ENCODE data around the gene TBATA.
A peak's percentile ranks its signal among the peaks of the same experiment; 100 is the strongest.

Gene TBATA

DNA sequence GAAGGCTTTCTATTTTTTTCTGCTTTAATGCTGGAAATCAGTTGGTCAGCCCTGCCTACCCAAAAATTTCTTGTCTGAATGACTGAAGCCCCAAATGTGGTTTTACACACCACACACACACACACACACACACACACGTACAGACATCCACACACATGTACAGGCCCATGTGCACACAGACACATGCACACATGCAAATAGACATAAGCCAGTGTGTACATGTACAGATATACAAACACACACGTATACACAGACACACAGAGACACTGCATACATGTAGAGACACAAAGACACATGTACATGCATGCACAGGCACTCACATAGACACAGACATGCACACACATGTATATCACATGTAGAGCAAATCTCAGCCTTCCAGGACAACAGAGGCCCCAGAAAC, 54.2 kb downstream of the TBATA start:
- POLR2A ChIA-PET (ENCODE audit: low non-redundant PET) = no interaction called here
- no peak overlapping the region for H3K27ac ChIP-seq
- CTCF ChIA-PET = no interaction called here
- no peak for DNase-seq (ENCODE audit: low spot score)
- TF ChIP-seq, protein P1, sequence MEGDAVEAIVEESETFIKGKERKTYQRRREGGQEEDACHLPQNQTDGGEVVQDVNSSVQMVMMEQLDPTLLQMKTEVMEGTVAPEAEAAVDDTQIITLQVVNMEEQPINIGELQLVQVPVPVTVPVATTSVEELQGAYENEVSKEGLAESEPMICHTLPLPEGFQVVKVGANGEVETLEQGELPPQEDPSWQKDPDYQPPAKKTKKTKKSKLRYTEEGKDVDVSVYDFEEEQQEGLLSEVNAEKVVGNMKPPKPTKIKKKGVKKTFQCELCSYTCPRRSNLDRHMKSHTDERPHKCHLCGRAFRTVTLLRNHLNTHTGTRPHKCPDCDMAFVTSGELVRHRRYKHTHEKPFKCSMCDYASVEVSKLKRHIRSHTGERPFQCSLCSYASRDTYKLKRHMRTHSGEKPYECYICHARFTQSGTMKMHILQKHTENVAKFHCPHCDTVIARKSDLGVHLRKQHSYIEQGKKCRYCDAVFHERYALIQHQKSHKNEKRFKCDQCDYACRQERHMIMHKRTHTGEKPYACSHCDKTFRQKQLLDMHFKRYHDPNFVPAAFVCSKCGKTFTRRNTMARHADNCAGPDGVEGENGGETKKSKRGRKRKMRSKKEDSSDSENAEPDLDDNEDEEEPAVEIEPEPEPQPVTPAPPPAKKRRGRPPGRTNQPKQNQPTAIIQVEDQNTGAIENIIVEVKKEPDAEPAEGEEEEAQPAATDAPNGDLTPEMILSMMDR (conservative IDR thresholded peaks at IDR 0.05; ENCODE audit: low read depth) = no peak

DNA sequence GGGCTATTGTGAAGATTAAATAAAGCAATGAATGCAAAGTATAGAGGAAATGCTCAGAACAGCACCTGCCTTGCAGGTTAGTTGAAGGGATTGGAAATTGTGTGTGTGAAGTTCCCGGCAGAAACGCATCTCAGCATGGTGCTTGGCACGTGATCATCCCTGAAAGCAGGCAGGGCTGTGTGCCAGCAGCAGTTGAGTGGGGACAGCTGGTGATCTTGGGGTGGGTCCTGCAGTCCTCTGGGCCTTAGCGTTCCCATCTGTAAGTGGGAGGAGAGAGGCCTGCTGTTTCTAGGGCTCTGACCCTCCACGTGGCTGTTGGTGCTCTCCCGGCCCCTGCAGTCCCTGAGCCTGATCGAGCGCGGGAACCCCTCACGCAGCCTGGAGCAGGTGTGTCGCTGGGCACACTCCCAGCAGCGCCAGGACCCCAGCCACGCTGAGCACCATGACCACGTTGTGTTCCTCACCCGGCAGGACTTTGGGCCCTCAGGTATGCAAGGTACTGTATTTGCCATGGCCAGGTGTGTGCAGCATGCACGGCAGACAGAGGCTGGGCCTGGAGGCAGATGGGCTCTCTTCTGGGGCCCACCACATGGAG, 55.3 kb downstream of the TBATA start:
- no peak overlapping the region for H3K27ac ChIP-seq
- ChIA-PET CTCF (no interaction called here), POLR2A (ENCODE audit: low non-redundant PET) (no interaction called here)
- TF ChIP-seq, protein P1 (conservative IDR thresholded peaks at IDR 0.05; ENCODE audit: low read depth) = no peak
- DNase-seq (ENCODE audit: low spot score) = no peak

DNA sequence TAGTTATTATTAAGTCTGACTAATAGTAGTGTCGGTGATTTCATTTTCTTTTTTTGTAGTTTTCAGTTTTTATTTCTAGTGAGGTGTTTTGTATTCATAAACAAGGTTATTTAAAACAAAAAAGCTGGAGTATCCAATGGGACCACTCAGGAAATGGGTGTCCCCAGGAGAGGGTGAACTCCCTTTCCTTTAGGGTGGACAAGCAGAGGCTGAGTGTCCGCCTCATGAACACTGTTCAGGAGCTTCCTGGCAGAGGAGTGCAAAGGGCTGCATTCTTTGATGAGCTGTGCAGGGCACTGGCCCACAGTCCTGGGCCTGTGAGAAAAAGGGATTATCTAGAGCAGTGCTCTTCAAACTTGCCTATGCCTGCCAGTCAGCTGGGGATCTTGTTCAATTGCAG, 56.8 kb downstream of the TBATA start:
- no peak for DNase-seq (ENCODE audit: low spot score)
- CTCF ChIA-PET = interaction anchor here (0.5 to 0.9 kb wide), 3 partner anchors 9 to 74 kb away, joined by 3 to 4 read pairs (median 3); no protein-coding TSS in a partner anchor
- TF ChIP-seq, protein P1 (conservative IDR thresholded peaks at IDR 0.05; ENCODE audit: low read depth) = no peak
- POLR2A ChIA-PET (ENCODE audit: low non-redundant PET) = no interaction called here
- H3K27ac ChIP-seq = no peak overlapping the region

DNA sequence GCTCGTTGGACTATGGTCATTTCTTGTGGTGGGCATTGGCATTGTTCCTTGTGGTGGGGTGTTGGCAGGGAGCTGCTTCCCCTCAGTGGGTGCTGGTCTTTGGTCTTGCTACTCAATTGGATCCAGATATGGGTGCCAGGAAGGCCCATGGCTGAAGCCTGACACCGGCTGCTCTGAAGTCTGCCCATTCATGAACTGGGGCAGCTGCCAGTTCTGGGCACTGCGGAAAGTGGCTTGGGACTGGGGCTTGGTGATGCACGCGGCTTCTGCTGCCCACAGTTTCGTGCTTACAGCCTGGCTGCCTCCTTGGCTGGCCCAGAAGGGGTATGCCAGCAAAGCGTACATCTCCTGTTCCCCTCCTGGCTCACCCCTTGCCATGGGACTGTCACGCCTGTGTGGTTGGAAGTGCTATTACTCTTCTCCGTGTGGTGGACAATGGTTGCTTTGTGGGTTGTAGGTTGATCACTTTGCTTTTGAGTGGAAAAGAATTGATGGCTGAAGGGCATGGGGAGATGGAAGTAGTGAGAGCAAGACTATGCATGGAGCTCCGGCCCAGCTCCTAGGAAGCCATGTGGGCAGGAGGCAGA, 58.2 kb downstream of the TBATA start:
- ChIA-PET POLR2A (ENCODE audit: low non-redundant PET) (no interaction called here), CTCF (no interaction called here)
- DNase-seq (ENCODE audit: low spot score) = no peak
- TF ChIP-seq, protein P1 (conservative IDR thresholded peaks at IDR 0.05; ENCODE audit: low read depth) = no peak
- no peak overlapping the region for H3K27ac ChIP-seq

GRCh38 chr10:70723771-70724170, 61.4 kb downstream of the TBATA start:
- CTCF ChIA-PET = no interaction called here
- no peak overlapping the region for H3K27ac ChIP-seq
- POLR2A ChIA-PET (ENCODE audit: low non-redundant PET) = no interaction called here
- TF ChIP-seq, protein P1 (conservative IDR thresholded peaks at IDR 0.05; ENCODE audit: low read depth) = no peak
- DNase-seq (ENCODE audit: low spot score) = no peak

GRCh38 chr10:70722820-70723424, 62.3 kb downstream of the TBATA start:
- POLR2A ChIA-PET (ENCODE audit: low non-redundant PET) = no interaction called here
- TF ChIP-seq, protein P1 (conservative IDR thresholded peaks at IDR 0.05; ENCODE audit: low read depth) = no peak
- DNase-seq (ENCODE audit: low spot score) = peak; percentile 35
- no peak overlapping the region for H3K27ac ChIP-seq
- CTCF ChIA-PET = interaction anchor here (0.6 kb wide), 1 partner anchor 33 kb away, joined by 4 read pairs; no protein-coding TSS in a partner anchor

Measured in RWPE1 (cell line).